Measurements from ENCODE around the gene MXD3.
A peak's percentile ranks its signal among the peaks of the same experiment; 100 is the strongest.
"Not testable (repeated sequence)": the region's sequence is repeated elsewhere in the genome, so short reads cannot be mapped to it uniquely, and the experiment has no call there.

The MXD3 gene

DNA sequence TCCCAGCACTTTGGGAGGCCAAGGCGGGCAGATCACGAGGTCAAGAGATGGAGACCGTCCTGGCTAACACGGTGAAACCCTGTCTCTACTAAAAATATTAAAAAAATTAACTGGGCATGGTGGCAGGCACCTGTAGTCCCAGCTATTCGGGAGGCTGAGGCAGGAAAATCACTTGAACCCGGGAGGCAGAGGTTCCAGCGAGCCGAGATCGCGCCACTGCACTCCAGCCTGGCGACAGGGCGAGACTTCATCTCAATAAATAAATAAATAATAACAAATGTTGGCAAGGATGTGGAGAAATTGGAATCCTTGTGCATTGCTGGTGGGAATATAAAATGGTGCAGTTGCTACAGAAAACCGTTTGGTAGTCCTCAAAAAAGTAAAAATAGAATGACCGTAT lies 31.3 kb upstream of the MXD3 start:
- not testable (repeated sequence) for DNase-seq

GRCh38 chr5:177339107-177339638 lies 27.5 kb upstream of the MXD3 start:
- DNase-seq: no peak

DNA sequence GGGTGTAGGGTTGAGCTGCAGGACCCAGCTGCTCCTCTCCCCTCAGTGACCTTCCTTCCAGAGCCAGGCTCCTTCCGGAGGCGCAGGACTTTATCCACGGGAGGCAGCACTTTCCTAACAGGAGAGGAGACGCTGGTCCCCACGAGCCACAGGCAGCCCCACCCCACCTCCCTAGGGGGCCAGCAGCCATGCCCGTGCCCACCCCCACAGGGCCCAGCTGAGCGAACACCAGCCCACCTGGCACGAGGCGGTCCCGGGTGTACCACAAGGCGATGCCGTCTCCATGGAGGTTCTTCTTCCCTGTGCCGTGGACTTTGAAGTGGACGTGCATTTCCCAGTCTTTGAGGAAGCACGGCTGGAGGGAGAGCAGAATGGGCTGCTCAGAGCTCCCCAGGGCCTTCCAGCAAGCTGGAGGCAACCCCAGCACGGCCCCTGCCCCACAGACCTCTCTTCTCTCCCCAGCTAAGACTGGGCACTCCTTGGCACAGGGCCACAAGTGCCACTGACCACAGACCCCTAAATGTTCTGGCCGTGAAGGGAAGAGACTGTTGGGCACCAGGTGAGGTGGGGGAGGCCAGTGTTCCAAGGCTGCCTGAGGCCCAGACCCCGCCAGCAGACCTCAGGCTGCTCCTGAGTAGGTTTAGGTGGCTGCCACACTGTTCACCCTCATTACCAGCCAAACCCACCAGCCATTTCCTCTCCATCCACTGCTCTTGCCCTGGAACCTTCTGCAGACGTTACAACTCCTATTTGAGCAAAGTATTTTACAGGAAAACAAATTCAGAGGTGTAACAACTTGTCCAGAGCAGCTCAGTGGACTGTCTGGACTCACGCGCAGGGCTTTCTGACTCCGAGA lies 26.8 kb upstream of the MXD3 start:
- DNase-seq: no peak

DNA sequence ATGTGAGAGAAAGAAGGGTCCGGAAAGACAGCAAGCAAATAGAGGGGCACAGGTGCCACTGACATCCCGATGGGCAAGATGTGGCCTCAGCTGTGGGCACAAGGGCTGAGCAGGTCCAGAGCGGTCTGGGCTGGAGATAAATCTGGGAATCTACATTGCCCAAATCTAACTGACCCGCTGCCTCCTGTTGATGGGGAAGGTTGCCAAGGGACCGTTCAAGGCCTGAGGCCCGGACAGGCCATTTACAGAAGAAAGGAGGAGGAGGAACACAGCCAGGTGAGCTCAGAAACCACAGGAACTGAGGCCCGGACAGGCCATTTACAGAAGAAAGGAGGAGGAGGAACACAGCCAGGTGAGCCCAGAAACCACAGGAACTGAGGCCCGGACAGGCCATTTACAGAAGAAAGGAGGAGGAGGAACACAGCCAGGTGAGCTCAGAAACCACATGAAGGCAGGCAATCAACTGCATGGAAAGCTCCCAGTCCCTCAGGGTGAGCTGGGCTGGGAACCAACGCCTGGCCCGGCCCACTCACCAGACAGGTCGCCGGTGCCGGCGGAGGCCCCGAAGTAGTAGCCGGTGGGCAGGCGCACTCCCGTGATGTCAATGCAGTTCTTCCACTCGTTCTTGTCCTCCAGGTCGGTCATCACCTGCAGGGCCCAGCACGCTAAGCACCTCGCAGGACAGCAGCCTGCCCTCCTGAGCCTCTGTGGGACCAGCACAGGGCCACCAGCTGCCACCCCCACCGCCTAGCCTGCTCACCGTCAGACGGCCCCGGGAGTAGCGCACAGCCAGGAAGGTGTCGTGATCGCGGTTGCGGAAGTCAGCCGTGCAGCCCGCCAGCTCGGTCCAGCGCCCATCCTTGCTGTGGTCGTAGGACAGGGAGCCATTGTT lies 25.2 kb upstream of the MXD3 start:
- DNase-seq: no peak

- peak; percentile 8 for DNase-seq
Measured at GRCh38 chr5:177336112-177336511, 24.4 kb upstream of the MXD3 start.

- DNase-seq: no peak
Measured at GRCh38 chr5:177335701-177336065, 24.0 kb upstream of the MXD3 start.

GRCh38 chr5:177334781-177335700 lies 23.3 kb upstream of the MXD3 start:
- DNase-seq: no peak

DNA sequence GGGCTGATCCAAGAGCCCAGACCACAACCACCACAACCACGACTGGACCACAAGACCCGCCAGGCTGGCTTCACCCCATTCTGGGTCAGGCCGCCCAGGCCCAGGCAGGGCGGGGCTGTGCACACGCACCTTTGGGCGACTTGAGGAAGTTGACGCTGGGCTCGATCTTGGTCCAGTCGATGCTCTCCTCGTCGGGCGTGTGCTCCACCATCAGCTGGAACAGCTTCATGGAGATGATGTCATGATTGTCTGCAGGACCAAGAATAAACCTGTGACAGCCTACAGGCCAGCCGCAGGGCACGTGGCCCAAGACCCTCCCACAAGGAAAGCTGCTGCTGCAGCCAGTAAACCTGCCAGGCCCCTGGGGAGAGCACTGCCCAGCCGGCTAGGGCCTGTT lies 22.5 kb upstream of the MXD3 start:
- no peak for DNase-seq

DNA sequence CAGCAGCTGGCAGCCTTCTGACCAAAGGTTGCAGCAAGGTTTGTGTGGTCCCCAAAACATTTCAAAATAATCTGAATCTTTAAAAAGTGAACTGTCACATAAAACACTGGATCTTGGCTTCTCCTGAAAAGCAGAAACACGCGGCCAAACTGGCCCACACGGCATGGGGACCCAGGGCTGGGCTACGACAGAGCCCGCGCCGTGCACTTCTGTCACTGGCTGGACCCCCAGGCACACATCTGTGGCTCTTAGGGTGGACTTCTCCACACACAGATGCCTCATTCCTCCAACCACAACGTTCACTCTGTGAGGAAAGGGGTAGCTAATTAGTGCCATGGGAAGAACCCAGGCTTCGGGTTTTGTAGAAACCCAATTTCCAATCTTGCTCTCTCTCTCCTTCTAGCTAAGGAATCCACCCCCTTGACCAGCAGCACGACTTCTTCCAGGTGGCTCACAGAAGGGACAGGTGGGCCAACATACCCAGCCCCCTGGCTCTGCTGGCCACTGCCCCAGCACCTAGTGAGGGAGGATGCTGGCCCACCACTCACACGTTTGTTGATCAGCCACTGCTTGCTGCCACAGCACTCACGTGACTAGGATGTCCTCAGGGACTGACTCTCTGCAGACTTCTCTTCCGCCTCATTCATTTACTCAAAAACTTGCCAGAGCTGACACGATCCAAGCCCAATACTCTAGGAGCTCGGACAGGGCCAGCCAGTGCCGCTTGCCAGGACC lies 21.9 kb upstream of the MXD3 start:
- DNase-seq: no peak

- no peak for DNase-seq
Measured at GRCh38 chr5:177332896-177333260, 21.2 kb upstream of the MXD3 start.

DNA sequence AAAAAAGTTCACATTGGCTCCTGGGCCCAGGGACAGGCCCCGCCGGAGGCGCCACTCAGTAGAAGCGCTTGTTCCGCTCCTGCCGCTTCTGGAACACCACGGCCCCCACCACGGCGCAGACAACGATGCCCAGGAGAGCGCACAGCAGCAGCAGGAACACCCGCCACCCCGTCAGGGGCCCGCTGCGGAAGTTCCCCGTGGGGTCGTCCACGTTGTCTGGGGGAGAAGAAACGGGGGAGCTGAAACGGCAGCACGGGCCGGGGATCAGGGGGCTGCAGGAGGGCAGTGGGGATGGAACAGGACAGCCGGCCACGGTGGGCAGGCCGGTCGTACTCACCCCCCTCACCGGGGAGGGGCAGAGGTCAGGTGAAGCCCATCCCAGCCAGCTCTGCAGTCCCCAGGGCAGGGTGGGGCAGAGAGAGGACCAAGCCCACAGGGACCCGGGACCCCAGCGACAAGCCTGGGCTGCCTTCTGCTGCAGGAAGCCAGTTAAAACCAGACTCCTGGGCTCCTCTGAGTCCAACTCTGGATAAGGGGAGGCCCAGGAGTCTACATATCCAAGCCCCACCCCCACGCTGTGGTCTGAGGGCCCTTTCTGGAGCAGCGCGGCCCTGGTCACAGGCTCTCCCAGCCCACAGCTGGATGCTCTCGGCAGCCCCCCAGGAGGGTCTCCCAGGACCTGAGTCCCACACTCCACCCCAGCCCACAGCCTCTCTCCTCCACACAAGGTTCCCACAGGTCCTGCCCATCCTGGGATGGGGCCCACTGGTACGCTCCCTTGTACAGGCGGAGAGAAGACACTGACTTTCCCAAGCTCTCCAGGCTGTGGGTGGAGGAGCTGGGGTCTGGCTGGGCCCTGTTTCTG lies 20.6 kb upstream of the MXD3 start:
- DNase-seq: no peak

- DNase-seq: no peak
Measured at GRCh38 chr5:177330991-177331842, 19.5 kb upstream of the MXD3 start.

DNA sequence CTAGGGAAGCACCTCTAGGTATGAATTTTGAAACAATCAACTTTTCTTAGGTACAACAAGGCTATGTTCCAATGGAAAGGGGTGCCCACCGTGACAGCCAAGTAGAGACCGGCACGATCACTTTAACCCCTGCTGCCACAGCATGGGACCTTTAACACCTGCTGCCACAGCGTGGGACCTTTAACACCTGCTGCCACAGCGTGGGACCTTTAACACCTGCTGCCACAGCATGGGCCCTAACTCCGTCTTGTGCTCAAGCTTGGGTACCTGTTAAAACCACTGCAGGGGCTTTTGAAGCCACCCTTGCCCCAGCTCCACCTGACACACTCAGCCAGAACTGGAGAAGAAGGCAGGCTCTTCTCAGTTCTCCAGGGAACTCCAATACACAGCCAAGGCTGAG lies 18.2 kb upstream of the MXD3 start:
- no peak for DNase-seq

GRCh38 chr5:177328545-177329231 lies 17.0 kb upstream of the MXD3 start:
- no peak for DNase-seq

DNA sequence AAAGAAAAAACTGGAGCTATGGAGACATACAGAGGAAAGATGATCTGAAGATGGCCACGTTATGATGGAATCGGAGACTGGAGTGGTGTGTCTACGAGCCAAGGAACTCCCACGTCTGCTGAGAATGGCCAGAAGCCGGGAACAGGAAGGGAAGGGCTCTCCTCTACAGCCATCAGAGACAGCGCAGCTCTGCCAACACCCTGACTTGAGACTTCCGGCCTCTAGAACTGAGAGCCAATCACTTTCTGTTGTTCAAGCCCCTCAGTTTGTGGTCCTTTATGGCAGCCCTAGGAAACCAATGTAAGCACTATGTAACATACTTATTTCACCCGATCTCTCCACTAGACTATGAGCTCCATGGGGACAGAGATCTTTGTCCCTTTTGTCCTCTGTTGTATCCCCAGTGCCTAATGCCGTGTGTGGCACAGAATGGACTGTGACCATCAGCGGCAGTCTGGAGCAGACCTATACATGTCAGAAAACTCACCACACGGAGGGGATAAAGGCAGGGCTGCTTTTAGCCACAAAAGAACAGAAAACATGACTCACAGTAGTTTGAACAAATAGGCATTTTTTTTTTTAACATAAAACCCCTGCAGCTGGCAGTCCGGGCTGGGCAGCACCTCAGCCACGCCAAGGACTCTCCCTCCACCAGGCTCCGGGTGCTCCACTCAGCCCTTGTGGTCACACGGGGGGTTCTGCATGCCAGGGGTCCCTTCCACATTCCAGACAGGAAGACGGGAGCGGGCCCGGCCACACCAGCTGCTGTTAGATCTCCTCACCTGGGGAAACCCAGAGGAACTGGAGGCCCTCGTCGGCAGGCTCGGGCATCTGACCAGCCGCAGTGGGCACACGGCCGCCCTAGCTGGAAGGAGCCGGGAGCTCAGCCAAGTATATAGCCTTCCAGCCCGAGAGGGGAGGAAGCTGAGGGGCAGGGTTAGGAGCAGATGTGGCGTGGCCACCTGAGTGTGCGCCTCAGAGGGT lies 16.1 kb upstream of the MXD3 start:
- no peak for DNase-seq

DNA sequence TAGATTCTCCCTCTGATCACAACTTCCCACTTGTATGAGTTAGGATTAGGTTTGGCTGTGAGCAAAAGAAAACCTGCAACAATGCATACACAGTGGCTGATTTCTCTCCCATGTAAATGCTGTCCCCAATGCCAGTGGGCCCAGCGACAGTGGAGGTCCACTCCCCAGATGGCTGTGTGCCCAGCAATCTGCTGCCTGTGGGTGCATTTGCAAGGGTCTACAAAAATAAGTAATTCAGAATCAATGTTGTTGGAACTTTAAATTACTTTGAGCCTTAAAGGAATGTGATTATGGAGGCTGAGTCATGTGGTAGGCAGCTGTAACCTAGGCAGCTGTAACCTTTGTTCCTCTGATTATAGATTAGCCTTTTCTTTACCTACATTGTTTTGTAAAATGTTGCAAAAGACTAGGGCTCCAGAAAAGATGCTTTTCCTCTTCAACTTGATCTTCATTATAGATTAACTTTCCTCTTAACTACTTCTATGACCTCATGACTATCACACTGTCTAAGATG lies 14.2 kb upstream of the MXD3 start:
- no peak for DNase-seq

- DNase-seq: no peak
Measured at GRCh38 chr5:177320879-177321278, 9.2 kb upstream of the MXD3 start.

Measured in fibroblast of skin of back (primary cell).